ENCODE results near the gene MACO1. TPM values are rescaled to one million over a fixed set of nuclear protein-coding genes. Genes with fewer than 3 reads are reported as not detected.
"Not testable (repeated sequence)": the region's sequence is repeated elsewhere in the genome, so short reads cannot be mapped to it uniquely, and the experiment has no call there.

MACO1 gene
- total RNA-seq, 1 experiment from 2014 or later = 19.2 TPM

DNA sequence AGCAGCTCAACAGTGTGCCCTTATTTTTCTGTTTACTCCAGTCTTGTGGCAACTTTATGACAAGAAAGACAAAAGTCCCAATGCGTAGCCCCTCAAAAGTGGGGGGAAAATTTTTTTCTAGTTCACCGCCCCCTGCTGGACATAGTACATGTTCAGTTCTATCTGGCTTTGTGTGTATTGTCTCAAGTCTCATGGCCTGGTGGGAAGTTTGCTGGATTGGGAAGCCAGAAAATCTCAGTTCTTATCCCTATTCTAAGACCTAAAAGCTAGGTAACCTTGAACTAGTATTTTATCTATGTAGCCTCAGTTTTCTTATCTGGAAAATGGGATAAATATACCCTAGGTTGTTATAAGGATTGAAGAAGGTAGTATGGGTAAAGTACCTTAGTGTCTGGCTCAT lies 56.9 kb downstream of the MACO1 start:
- DNase-seq (ENCODE audit: low read depth) = peak; percentile 7

DNA sequence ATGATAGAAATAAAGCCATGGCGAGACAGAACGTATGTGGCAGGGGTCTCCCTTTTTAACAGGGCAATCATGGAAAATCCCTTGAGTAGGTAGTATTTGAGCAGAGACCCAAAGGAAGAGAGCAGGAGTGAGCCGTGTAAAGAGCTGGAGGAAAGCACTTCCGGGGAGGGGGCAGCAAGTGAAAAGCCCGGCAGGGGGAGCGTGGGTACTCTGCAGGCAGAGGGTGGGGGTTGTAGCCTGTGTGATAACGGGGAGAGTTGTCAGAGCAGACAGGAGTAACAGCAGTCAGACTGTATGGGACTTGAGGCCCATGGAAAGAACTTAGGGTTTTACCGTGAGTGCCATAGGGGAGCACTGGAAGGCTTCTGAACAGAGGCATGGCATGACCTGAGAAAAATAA lies 61.6 kb downstream of the MACO1 start:
- DNase-seq (ENCODE audit: low read depth) = no peak

- DNase-seq (ENCODE audit: low read depth) = no peak
These were observed 64.3 kb downstream of the MACO1 start for GRCh38 chr1:25494952-25495351.

- DNase-seq (ENCODE audit: low read depth) = no peak
These were observed 70.0 kb downstream of the MACO1 start for GRCh38 chr1:25500694-25501093.

- no peak for DNase-seq (ENCODE audit: low read depth)
These were observed 70.8 kb downstream of the MACO1 start for GRCh38 chr1:25501235-25502058.

- no peak for DNase-seq (ENCODE audit: low read depth)
These were observed 72.3 kb downstream of the MACO1 start for GRCh38 chr1:25502957-25503356.

GRCh38 chr1:25503551-25504426 lies 73.1 kb downstream of the MACO1 start:
- peak; percentile 43 for DNase-seq (ENCODE audit: low read depth)

DNA sequence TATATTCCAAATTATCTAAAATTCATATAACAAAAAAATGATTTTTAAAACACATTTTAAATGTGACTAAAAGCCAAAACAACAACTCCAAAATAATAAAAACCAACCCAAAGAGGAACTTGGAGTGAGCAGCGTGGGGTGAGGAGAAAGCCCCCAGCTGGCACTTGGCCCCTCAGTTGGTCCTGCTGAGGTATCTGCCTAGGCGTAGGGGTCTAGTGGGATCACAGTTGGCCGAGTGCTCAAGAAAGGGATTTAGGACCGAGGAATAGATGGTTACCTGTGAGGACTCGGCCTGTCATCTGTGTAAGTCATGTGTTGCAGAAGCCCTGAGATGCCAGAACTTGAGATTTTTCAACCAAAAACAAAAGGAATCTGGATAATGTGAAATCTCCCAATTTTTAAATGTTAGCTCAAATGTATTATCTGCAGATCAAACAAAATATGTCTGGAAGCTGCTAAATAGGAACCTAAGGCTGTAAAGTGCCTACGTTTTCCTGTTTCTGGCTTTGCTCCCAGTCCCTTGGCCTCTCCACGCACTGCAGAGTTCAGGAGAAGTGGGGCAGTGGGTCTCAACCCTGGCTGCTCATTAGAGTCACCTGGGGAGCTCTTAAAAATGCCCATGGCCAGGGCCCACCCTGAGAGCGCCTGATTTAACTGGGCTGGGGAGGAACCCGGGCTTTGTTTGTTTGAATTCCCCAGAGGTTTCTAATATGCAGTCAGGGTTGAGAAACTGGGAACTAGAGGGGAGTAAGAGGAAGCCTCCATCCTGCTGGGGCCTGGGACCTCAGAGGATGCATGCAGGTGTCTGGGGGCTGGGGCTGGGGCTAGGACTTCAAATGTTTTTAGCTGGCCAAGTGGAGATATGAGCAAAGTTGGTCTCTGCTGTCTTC lies 74.3 kb downstream of the MACO1 start:
- DNase-seq (ENCODE audit: low read depth) = no peak

GRCh38 chr1:25505656-25506385 lies 75.1 kb downstream of the MACO1 start:
- DNase-seq (ENCODE audit: low read depth) = no peak

DNA sequence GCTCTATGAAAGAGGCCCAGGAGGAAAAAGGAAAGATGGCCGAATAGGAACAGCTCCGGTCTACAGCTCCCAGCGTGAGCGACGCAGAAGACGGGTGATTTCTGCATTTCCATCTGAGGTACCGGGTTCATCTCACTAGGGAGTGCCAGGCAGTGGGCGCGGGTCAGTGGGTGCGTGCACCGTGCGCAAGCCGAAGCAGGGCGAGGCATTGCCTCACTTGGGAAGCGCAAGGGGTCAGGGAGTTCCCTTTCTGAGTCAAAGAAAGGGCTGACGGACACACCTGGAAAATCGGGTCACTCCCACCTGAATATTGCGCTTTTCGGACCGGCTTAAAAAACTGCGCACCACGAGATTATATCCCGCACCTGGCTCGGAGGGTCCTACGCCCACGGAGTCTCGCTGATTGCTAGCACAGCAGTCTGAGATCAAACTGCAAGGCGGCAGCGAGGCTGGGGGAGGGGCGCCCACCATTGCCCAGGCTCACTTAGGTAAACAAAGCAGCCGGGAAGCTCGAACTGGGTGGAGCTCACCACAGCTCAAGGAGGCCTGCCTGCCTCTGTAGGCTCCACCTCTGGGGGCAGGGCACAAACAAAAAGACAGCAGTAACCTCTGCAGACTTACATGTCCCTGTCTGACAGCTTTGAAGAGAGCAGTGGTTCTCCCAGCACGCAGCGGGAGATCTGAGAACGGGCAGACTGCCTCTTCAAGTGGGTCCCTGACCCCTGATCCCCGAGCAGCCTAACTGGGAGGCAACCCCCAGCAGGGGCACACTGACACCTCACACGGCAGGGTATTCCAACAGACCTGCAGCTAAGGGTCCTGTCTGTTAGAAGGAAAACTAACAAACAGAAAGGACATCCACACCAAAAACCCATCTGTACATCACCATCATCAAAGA lies 76.1 kb downstream of the MACO1 start:
- DNase-seq (ENCODE audit: low read depth) = not testable (repeated sequence)

DNA sequence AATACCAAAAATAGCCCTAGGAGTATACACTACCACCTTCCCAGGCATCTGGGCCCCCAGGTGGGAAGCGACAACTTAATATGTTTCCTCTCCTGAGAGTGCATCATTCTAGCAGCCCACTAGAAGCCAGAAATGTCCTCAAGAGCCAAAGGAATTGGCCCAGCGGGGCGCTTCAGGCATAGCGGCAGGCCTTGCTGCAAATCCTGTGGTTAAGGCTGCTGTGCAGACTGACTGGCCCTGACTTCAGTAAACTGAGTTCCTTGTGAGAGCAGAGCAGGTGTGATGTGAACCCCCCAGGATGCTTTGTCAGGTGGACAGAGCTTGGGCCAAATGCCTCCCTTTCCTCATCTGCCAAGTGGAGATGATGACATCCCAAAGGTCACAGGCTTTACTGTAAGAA lies 83.0 kb downstream of the MACO1 start:
- no peak for DNase-seq (ENCODE audit: low read depth)

DNA sequence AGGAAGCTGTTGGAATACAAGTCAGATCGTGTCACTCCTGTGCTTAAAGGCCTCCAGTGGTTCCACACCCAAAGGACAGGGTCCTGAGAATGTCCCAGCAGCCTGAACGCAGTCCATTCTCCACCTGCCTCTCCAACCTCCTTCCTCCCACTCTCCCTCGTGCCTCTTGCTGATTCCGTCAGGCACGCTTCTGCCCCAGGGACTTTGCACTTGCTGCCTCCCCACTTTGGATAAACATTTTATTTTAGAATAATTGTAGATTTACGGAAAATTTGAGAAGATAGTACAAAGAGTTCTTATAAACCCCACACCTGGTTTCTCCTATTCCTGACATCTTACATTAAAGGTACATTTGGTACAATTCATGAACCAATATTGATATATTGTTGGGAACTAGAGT lies 84.3 kb downstream of the MACO1 start:
- no peak for DNase-seq (ENCODE audit: low read depth)

GRCh38 chr1:25516686-25517085 lies 86.0 kb downstream of the MACO1 start:
- no peak for DNase-seq (ENCODE audit: low read depth)

GRCh38 chr1:25517476-25518394 lies 87.0 kb downstream of the MACO1 start:
- no peak for DNase-seq (ENCODE audit: low read depth)

- DNase-seq (ENCODE audit: low read depth) = peak; percentile 92
These were observed 88.9 kb downstream of the MACO1 start for GRCh38 chr1:25519624-25520023.

DNA sequence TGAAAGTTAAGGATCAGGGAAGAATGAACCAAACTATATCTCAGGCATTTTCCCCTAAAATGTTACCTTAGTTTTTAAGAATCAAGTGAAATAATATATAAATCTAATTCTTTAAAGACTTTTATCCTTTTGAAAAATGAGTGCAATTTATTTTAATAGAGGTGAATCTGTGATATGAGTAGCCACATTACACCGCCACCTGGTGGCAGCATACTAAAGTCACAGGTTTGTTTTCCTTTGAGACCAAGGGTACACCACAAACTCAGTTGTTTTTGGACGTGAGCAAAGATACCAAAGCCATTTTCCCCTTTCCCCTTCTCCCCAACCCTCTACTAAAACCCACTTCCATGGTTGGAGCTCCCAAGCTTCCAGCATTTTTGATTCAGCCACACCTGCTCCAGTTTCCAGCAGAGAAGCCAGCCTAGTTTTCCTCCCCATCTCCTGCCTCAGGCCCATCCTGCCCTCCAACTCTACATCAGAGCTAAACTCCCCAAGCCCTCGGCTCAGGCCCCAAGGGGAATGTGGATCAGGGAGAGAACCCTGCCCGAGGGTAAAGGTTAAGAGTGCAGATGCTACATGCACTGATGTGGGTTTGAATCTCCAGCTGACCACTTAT lies 89.9 kb downstream of the MACO1 start:
- DNase-seq (ENCODE audit: low read depth) = peak; percentile 59

DNA sequence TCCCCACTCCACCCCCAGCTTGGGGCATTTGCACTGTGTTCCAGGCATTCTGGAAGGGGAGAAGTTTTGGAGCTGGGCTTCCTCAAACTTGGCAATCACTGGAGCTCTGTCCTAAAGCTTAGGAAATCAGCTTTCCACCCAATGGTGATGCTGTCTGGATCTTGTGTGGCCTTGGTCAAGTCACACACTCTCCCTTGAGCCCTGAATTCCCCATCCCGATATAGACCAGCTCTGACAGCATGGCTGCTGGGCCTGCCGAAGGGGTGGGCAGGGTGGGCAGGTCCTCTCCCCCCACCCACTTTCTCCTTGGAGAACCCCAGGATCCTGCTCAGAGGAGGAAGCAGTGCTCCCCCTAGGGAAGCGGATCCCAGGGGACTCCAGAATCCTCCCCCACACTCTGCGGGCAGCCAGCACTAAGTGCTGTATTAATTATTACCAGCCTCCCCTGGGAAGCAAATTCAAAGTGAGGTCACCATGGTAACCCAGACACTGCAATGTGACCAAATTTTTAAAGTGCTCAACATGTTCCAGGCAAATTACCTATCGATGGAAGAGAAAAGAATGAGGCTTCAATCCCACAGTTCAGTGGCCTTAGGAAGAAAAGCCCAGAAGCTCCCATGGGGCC lies 91.4 kb downstream of the MACO1 start:
- no peak for DNase-seq (ENCODE audit: low read depth)

- DNase-seq (ENCODE audit: low read depth) = no peak
These were observed 92.8 kb downstream of the MACO1 start for GRCh38 chr1:25523542-25523941.
